ENCODE data around the gene TOR2A.

- TF ChIP-seq, protein P1, sequence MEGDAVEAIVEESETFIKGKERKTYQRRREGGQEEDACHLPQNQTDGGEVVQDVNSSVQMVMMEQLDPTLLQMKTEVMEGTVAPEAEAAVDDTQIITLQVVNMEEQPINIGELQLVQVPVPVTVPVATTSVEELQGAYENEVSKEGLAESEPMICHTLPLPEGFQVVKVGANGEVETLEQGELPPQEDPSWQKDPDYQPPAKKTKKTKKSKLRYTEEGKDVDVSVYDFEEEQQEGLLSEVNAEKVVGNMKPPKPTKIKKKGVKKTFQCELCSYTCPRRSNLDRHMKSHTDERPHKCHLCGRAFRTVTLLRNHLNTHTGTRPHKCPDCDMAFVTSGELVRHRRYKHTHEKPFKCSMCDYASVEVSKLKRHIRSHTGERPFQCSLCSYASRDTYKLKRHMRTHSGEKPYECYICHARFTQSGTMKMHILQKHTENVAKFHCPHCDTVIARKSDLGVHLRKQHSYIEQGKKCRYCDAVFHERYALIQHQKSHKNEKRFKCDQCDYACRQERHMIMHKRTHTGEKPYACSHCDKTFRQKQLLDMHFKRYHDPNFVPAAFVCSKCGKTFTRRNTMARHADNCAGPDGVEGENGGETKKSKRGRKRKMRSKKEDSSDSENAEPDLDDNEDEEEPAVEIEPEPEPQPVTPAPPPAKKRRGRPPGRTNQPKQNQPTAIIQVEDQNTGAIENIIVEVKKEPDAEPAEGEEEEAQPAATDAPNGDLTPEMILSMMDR (IDR thresholded peaks at IDR 0.05; ENCODE audit: poor library complexity) = no peak
- TF ChIP-seq EZH2 (IDR thresholded peaks at IDR 0.05; ENCODE audit: borderline replicate concordance) = no peak
- no peak for TF ChIP-seq EZH2phosphoT487 (IDR thresholded peaks at IDR 0.05; ENCODE audit: low read depth, severe bottlenecking, unreplicated experiment)
Measured at GRCh38 chr9:127758843-127759242, 23.7 kb upstream of the TOR2A start.

All from hepatocyte (in vitro differentiated cells).